Smooth muscle cell (in vitro differentiated cells): ENCODE data around the gene CRYZ. TPM values are rescaled to one million over a fixed set of nuclear protein-coding genes. Genes with fewer than 3 reads are reported as not detected.

Source experiments
- DNase-seq: peaks from one replicate; lab custom pipeline; 2025; ENCODE audit not compliant: unreplicated experiment; lab: John Stamatoyannopoulos, UW
- H2AFZ ChIP-seq: fragments of 200-600 bp; sonication (generic); 2 replicates; pipeline ENCODE4 v1.6.0; 2016; ENCODE audit warnings: antibody characterized with exemption, low read depth, mild to moderate bottlenecking
- H3F3A ChIP-seq: fragments of 200-600 bp; sonication (generic); 2 replicates; pipeline ENCODE4 v1.6.0; 2017; ENCODE audit warnings: antibody characterized with exemption, low read depth
- H3K27ac ChIP-seq: fragments of 200-600 bp; sonication (generic); 2 replicates; pipeline ENCODE4 v1.5.1; 2016; ENCODE audit warnings: low read depth, mild to moderate bottlenecking
- H3K27me3 ChIP-seq: fragments of 200-600 bp; sonication (generic); 2 replicates; pipeline ENCODE4 v1.6.1; 2016; ENCODE audit warnings: low read depth, mild to moderate bottlenecking
- H3K36me3 ChIP-seq: fragments of 200-600 bp; sonication (generic); 2 replicates; pipeline ENCODE4 v1.5.1; 2016; ENCODE audit warnings: low read depth
- H3K4me1 ChIP-seq: fragments of 200-600 bp; sonication (generic); 2 replicates; pipeline ENCODE4 v1.5.1; 2016; ENCODE audit warnings: low read depth
- H3K4me2 ChIP-seq: fragments of 200-600 bp; sonication (generic); 2 replicates; pipeline ENCODE4 v1.6.0; 2016; ENCODE audit warnings: mild to moderate bottlenecking
- H3K4me3 ChIP-seq: fragments of 200-600 bp; sonication (generic); 2 replicates; pipeline ENCODE4 v1.5.1; 2016; ENCODE audit warnings: mild to moderate bottlenecking
- H3K79me2 ChIP-seq: fragments of 200-600 bp; sonication (generic); 2 replicates; pipeline ENCODE4 v1.6.0; 2016; ENCODE audit warnings: low read depth, mild to moderate bottlenecking
- H3K9ac ChIP-seq: fragments of 200-600 bp; sonication (generic); 2 replicates; pipeline ENCODE4 v1.6.0; 2016; ENCODE audit warnings: low read depth
- H3K9me3 ChIP-seq: fragments of 200-600 bp; sonication (generic); replicated peaks from 2 replicates; pipeline ENCODE4 v1.5.1; 2016; ENCODE audit warnings: low read depth
- H4K20me1 ChIP-seq: fragments of 200-600 bp; sonication (generic); 2 replicates; pipeline ENCODE4 v1.6.0; 2016; ENCODE audit warnings: low read depth
- CTCF ChIP-seq: fragments of 200-600 bp; sonication (generic); IDR thresholded peaks from 2 replicates; pipeline ENCODE4 v1.5.1; 2017; ENCODE audit warnings: borderline replicate concordance, mild to moderate bottlenecking, antibody characterized with exemption; ENCODE audit not compliant: insufficient read depth, poor library complexity, severe bottlenecking
- WGBS: methylation state at CpG from one replicate; pipeline ENCODE4 v1.1.7; 2016; ENCODE audit warnings: low lambda C conversion rate; 5-methylcytosine and 5-hydroxymethylcytosine counted together
- polyA plus RNA-seq: library from polyadenylated mRNA; unstranded; fragments of >200 nt; fragmentation: Nextera tagmentation; extraction: Ambion mirVana; gene quantifications from 2 replicates; pipeline ENCODE4 v1.2.1, GENCODE V29; 2016
- total RNA-seq: library from RNA; depleted of rRNA; stranded (reverse); fragments of >200 nt; gene quantifications from 2 replicates; pipeline ENCODE4 v1.2.3, GENCODE V29; 2014

The CRYZ gene
- total and polyA plus RNA-seq, 2 experiments from 2014 or later: not detected

GRCh38 chr1:74777525-74777924, 44.7 kb upstream of the CRYZ start:
- Histone ChIP-seq H2AFZ (no peak overlapping the region), H3F3A (no peaks in the 10 kb centered on the region), H3K36me3 (no peaks in the 10 kb centered on the region), H3K9ac (no peak overlapping the region), H3K79me2 (no peaks in the 10 kb centered on the region), H3K4me1 (no peaks in the 10 kb centered on the region), H3K9me3 (no peaks in the 10 kb centered on the region), H4K20me1 (no peaks in the 10 kb centered on the region), H3K27ac (no peak overlapping the region), H3K27me3 (no peaks in the 10 kb centered on the region), H3K4me3 (no peak overlapping the region), H3K4me2 (no peak overlapping the region)
- no peak for TF ChIP-seq CTCF
- no peak for DNase-seq
- 98% methylated on average over 1 of the region's 1 CpG for WGBS

DNA sequence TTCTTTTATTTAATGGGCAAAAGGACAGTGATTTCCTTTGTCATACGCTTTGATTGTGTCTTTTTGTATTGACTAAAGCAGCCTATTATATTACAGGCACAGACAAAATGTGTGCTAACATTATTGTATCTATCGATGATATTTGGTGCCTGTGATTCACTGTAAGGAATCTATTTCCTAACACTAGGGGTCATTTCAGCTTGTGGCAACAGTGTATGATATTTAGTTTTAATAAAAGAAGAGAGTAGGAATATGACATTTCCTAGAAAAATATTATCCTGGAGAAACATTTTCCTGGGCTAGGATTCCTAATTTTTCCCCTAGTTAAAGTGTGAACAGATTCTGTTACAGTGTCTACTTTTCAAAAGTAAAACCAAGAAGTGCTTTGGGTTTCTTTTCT, 42.9 kb upstream of the CRYZ start:
- no peak overlapping the region for H3K4me2 ChIP-seq
- H3K9ac ChIP-seq: no peak overlapping the region
- whole genome bisulfite sequencing: 97% methylated on average over 2 of the region's 2 CpGs
- TF ChIP-seq CTCF: no peak
- no peak overlapping the region for H3K4me3 ChIP-seq
- no peaks in the 10 kb centered on the region for H3K36me3 ChIP-seq
- no peak for DNase-seq
- no peaks in the 10 kb centered on the region for H3F3A ChIP-seq
- H3K9me3 ChIP-seq: no peaks in the 10 kb centered on the region
- H3K4me1 ChIP-seq: no peaks in the 10 kb centered on the region
- no peak overlapping the region for H2AFZ ChIP-seq
- H3K27me3 ChIP-seq: no peaks in the 10 kb centered on the region
- H3K79me2 ChIP-seq: no peaks in the 10 kb centered on the region
- H3K27ac ChIP-seq: no peak overlapping the region
- H4K20me1 ChIP-seq: no peaks in the 10 kb centered on the region

DNA sequence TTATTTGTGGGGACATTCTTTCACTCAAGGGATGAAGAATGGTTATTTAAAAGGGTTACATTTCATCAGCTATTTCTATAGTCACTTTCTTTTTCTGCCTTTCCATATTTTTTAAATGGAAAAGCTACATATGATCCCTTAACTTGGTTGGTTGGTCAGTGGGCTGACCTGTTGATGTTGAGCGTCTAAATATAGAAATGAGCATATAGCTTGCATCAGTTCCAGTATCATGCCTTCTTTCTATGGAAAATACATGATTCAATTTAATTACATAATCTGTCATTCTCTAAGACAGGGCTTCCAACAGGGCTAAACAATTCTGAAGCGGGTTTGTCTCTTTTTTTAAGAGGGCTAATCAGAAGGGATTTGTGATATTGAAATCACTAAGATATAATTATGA, 40.7 kb upstream of the CRYZ start:
- Histone ChIP-seq H3K36me3 (no peaks in the 10 kb centered on the region), H2AFZ (no peak overlapping the region), H3K9ac (no peak overlapping the region), H3K4me2 (no peak overlapping the region), H3K4me1 (no peaks in the 10 kb centered on the region), H3K4me3 (no peak overlapping the region), H4K20me1 (no peaks in the 10 kb centered on the region), H3F3A (no peaks in the 10 kb centered on the region), H3K27me3 (no peaks in the 10 kb centered on the region), H3K9me3 (no peaks in the 10 kb centered on the region), H3K79me2 (no peaks in the 10 kb centered on the region), H3K27ac (no peak overlapping the region)
- 92% methylated on average over 2 of the region's 2 CpGs for WGBS
- no peak for DNase-seq
- no peak for TF ChIP-seq CTCF

DNA sequence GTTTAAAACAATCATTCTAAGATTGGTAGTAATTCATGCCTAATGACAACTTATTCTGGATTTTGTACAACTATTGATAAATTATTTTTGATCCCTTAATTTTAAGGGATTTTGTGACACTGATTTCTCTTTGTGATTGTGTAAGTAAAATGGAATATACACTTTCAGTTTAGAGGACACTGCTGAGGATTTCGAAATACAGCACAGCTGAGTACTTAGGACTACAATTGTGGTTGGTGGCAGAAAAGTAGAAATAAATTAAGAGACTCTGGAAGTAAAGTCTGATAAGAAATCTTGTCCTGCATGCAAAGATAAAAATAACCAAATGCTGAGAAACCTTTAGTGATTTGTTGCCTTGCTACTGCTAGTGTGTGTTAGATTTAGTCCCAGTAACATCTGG, 40.1 kb upstream of the CRYZ start:
- Histone ChIP-seq H3F3A (no peaks in the 10 kb centered on the region), H3K9ac (no peak overlapping the region), H4K20me1 (no peaks in the 10 kb centered on the region), H3K4me1 (no peaks in the 10 kb centered on the region), H2AFZ (no peak overlapping the region), H3K4me3 (no peak overlapping the region), H3K36me3 (no peaks in the 10 kb centered on the region), H3K79me2 (no peaks in the 10 kb centered on the region), H3K4me2 (no peak overlapping the region), H3K9me3 (no peaks in the 10 kb centered on the region), H3K27me3 (no peaks in the 10 kb centered on the region), H3K27ac (no peak overlapping the region)
- 76% methylated on average over 1 of the region's 1 CpG for WGBS
- no peak for DNase-seq
- no peak for TF ChIP-seq CTCF
